HCT116 (cell line): Measurements from ENCODE around the gene DPM2. TPM values are rescaled to one million over a fixed set of nuclear protein-coding genes. Genes with fewer than 3 reads are reported as not detected.

Experiments used
- ATAC-seq: fragments of 200-7000 bp; cut with Tn5 transposase; 2 replicates; pipeline ENCODE4 v1.9.1; 2020; ENCODE audit warnings: mild to moderate bottlenecking, moderate library complexity
- BruUV-seq: library from RNA; stranded (reverse); fragments of 400-500 nt; replicated peaks from 2 replicates; lab custom pipeline; 2021; lab: Mats Ljungman, UMichigan
- CTCF ChIA-PET: fragments of 300-600 bp; sonication (Branson Sonifier 250); formaldehyde crosslinking; loops from one replicate; lab custom pipeline; 2021; ENCODE audit warnings: antibody characterized with exemption; lab: Charles Lee
- POLR2A ChIA-PET: fragments of 300-600, 350-600 bp; sonication (Branson Sonifier 250); formaldehyde crosslinking; loops from one replicate; lab custom pipeline; 2021; ENCODE audit warnings: antibody characterized with exemption; lab: Charles Lee
- RAD21 ChIA-PET, 2 experiments: fragments of 300-600 bp; sonication (Branson Sonifier 250); formaldehyde crosslinking; loops; one replicate each; lab custom pipeline; 2023; ENCODE audit warnings: low total read pairs in 2 of 2; ENCODE audit not compliant: uncharacterized antibody in 2 of 2, unreplicated experiment in 2 of 2, low non-redundant PET in 1 of 2; lab: Charles Lee
- DNase-seq: peaks from one replicate; pipeline ENCODE4 v3.0.0-alpha.2; 2010; ENCODE audit warnings: low read depth, low spot score
- H2AFZ ChIP-seq: fragments of 200-600 bp; shearing (Covaris generic), sonication (generic); 2 replicates; pipeline ENCODE4 v1.6.1; 2017; ENCODE audit warnings: low read depth, mixed run types, mixed read lengths, antibody characterized with exemption, low read length; ENCODE audit not compliant: poor library complexity, severe bottlenecking
- H3K27ac ChIP-seq: 2 replicates; pipeline ENCODE4 v1.5.1; 2012; ENCODE audit warnings: low read depth, low read length
- H3K27me3 ChIP-seq: fragments of 200-600 bp; sonication (generic); 2 replicates; pipeline ENCODE4 v1.6.1; 2016; ENCODE audit warnings: mixed run types, low read length, mixed read lengths; ENCODE audit not compliant: insufficient read depth
- H3K36me3 ChIP-seq, 2 experiments: fragments of 200-500 bp in 1 of 2; fragments of 200-600 bp in 1 of 2; sonication (Bioruptor generic) in 1 of 2; sonication (generic) in 1 of 2; 2 replicates each; pipeline versions ENCODE4 v1.5.1 to v1.6.1; 2014 to 2016; ENCODE audit warnings: low read length in 2 of 2, inconsistent platforms in 1 of 2, mixed read lengths in 1 of 2, mixed run types in 1 of 2; ENCODE audit not compliant: insufficient read depth in 2 of 2, control insufficient read depth in 1 of 2
- H3K4me1 ChIP-seq, 2 experiments: fragments of 200-600 bp in 1 of 2; sonication (generic) in 1 of 2; 2 replicates each; pipeline versions ENCODE4 v1.5.1 to v1.6.1; 2012 to 2017; ENCODE audit warnings: low read length in 2 of 2, inconsistent platforms in 1 of 2, mild to moderate bottlenecking in 1 of 2, mixed read lengths in 1 of 2, mixed run types in 1 of 2, moderate library complexity in 1 of 2; ENCODE audit not compliant: insufficient read depth in 2 of 2, control insufficient read depth in 1 of 2
- H3K4me2 ChIP-seq: fragments of 200-600 bp; sonication (generic); 2 replicates; pipeline ENCODE4 v1.6.1; 2017; ENCODE audit warnings: mixed run types, low read length, mixed read lengths
- H3K4me3 ChIP-seq, 2 experiments: fragments of 200-600 bp in 1 of 2; sonication (generic) in 1 of 2; replicated peaks in 1 of 2; 2 replicates each; pipeline ENCODE4 v1.5.1; 2011 to 2016; ENCODE audit warnings: low read length in 2 of 2, control low read depth in 1 of 2, low read depth in 1 of 2, mild to moderate bottlenecking in 1 of 2, mixed read lengths in 1 of 2, mixed run types in 1 of 2
- H3K79me2 ChIP-seq: fragments of 200-600 bp; sonication (generic); 2 replicates; pipeline ENCODE4 v1.6.1; 2017; ENCODE audit warnings: mild to moderate bottlenecking, mixed run types, low read length, moderate library complexity, mixed read lengths; ENCODE audit not compliant: insufficient read depth
- H3K9ac ChIP-seq: fragments of 200-600 bp; sonication (generic); 2 replicates; pipeline ENCODE4 v1.6.1; 2016; ENCODE audit warnings: low read length, mixed read lengths
- H3K9me2 ChIP-seq: fragments of 200-600 bp; sonication (generic), shearing (Covaris generic); 2 replicates; pipeline ENCODE4 v1.6.1; 2017; ENCODE audit warnings: mixed run types, mild to moderate bottlenecking, moderate library complexity; ENCODE audit not compliant: insufficient read depth
- H3K9me3 ChIP-seq, 2 experiments: fragments of 200-500 bp in 1 of 2; fragments of 200-600 bp in 1 of 2; sonication (Bioruptor generic) in 1 of 2; sonication (generic) in 1 of 2; 2 replicates each; pipeline ENCODE4 v1.6.1; 2014 to 2017; ENCODE audit warnings: low read length in 2 of 2, mixed read lengths in 2 of 2, inconsistent platforms in 1 of 2, low read depth in 1 of 2, mild to moderate bottlenecking in 1 of 2, mixed run types in 1 of 2, moderate library complexity in 1 of 2; ENCODE audit not compliant: control insufficient read depth in 1 of 2, insufficient read depth in 1 of 2
- H4K20me1 ChIP-seq: fragments of 200-600 bp; sonication (generic), shearing (Covaris generic); 2 replicates; pipeline ENCODE4 v1.6.1; 2017; ENCODE audit warnings: mixed run types, mild to moderate bottlenecking, moderate library complexity; ENCODE audit not compliant: insufficient read depth
- ATF3 ChIP-seq: IDR thresholded peaks from 2 replicates; pipeline ENCODE4 v1.6.1; 2012
- CBX3 ChIP-seq: IDR thresholded peaks from 2 replicates; pipeline ENCODE4 v1.6.1; 2012; ENCODE audit warnings: low read depth
- CEBPB ChIP-seq: IDR thresholded peaks from 2 replicates; pipeline ENCODE4 v1.6.1; 2012; ENCODE audit warnings: low read depth
- EGR1 ChIP-seq: IDR thresholded peaks from 2 replicates; pipeline ENCODE4 v1.6.1; 2012; ENCODE audit warnings: low read depth
- ELF1 ChIP-seq: IDR thresholded peaks from 2 replicates; pipeline ENCODE4 v1.6.1; 2012; ENCODE audit warnings: low read depth, borderline replicate concordance
- EZH2 ChIP-seq: fragments of 200-600 bp; sonication (generic); IDR thresholded peaks from 2 replicates; pipeline ENCODE4 v1.6.1; 2017; ENCODE audit warnings: antibody characterized with exemption, mixed run types
- EZH2phosphoT487 ChIP-seq: fragments of 200-600 bp; IDR thresholded peaks from 2 replicates; pipeline ENCODE4 v1.6.1; 2018; ENCODE audit warnings: antibody characterized with exemption, borderline replicate concordance
- FOSL1 ChIP-seq: IDR thresholded peaks from 2 replicates; pipeline ENCODE4 v1.6.1; 2012; ENCODE audit warnings: low read depth
- JUND ChIP-seq: IDR thresholded peaks from 2 replicates; pipeline ENCODE4 v1.6.1; 2012
- MAX ChIP-seq: IDR thresholded peaks from 2 replicates; pipeline ENCODE4 v1.6.1; 2012
- POLR2A ChIP-seq: IDR thresholded peaks from 2 replicates; pipeline ENCODE4 v1.7.0; 2011; ENCODE audit warnings: borderline replicate concordance; ENCODE audit not compliant: insufficient read depth, insufficient read length; ENCODE audit errors: extremely low read depth
- POLR2AphosphoS5 ChIP-seq: IDR thresholded peaks from 2 replicates; pipeline ENCODE4 v1.6.1; 2011; ENCODE audit warnings: mild to moderate bottlenecking, low read depth, low read length, moderate library complexity
- RAD21 ChIP-seq: IDR thresholded peaks from 2 replicates; pipeline ENCODE4 v1.6.1; 2012; ENCODE audit warnings: low read depth, mild to moderate bottlenecking
- SIN3A ChIP-seq: IDR thresholded peaks from 2 replicates; pipeline ENCODE4 v1.6.1; 2012; ENCODE audit warnings: low read depth
- SP1 ChIP-seq: IDR thresholded peaks from 2 replicates; pipeline ENCODE4 v1.6.1; 2012; ENCODE audit warnings: low read depth
- SRF ChIP-seq: IDR thresholded peaks from 2 replicates; pipeline ENCODE4 v1.6.1; 2012; ENCODE audit warnings: low read depth
- TCF7L2 ChIP-seq: IDR thresholded peaks from 2 replicates; pipeline ENCODE4 v1.7.0; 2011; ENCODE audit warnings: borderline replicate concordance, inconsistent platforms; ENCODE audit not compliant: insufficient read depth, insufficient read length; ENCODE audit errors: extremely low read depth
- YY1 ChIP-seq: IDR thresholded peaks from 2 replicates; pipeline ENCODE4 v1.6.1; 2011; ENCODE audit warnings: low read length, low read depth, moderate library complexity, mild to moderate bottlenecking; ENCODE audit not compliant: insufficient replicate concordance; ENCODE audit errors: extremely low read depth
- ZBTB33 ChIP-seq: IDR thresholded peaks from 2 replicates; pipeline ENCODE4 v1.6.1; 2011; ENCODE audit warnings: mild to moderate bottlenecking, low read length, moderate library complexity; ENCODE audit not compliant: insufficient replicate concordance; ENCODE audit errors: extremely low read depth
- ZFX ChIP-seq: fragments of 450-650 bp; IDR thresholded peaks from 2 replicates; pipeline ENCODE4 v1.6.1; 2017
- intact Hi-C: fragments of 100-400 bp; cut with micrococcal nuclease; formaldehyde crosslinking; loops from 2 replicates; pipeline ENCODE4 v1.10.0; 2022
- total RNA-seq: library from RNA; stranded (reverse); gene quantifications from one replicate; pipeline ENCODE4 v1.2.1, GENCODE V29; 2021; ENCODE audit not compliant: unreplicated experiment

Gene DPM2
- total RNA-seq, 1 experiment from 2014 or later = 54.6 TPM

- ATAC-seq (no peak), DNase-seq (no peak)
- POLR2A ChIA-PET = interaction anchor here (0.6 kb wide), 1 partner anchor 42 kb away, joined by 3 read pairs; no protein-coding TSS in a partner anchor
- Histone ChIP-seq H3K36me3 (no peaks in the 10 kb centered on the region; a peak in 2 of 4 replicates), H3K4me2 (peak overlapping the region; percentile 91; the same call in 1 of the 2 replicates), H3K4me1 (peaks cover 39 to 67% of the 10 kb centered on the region in 2 experiments), H3K9ac (no peak overlapping the region), H3K9me2 (no peaks in the 10 kb centered on the region), H3K27me3 (no peaks in the 10 kb centered on the region), H2AFZ (no peak overlapping the region), H3K9me3 (no peaks in the 10 kb centered on the region), H3K79me2 (peaks cover 37% of the 10 kb centered on the region), H3K27ac (peak overlapping the region; percentile 44; the same call in 1 of the 2 replicates), H3K4me3 (no peak overlapping the region), H4K20me1 (no peaks in the 10 kb centered on the region)
- BruUV-seq = no TSS peak
- intact Hi-C loops = no loop called here
- RAD21 ChIA-PET = no interaction called here
- CTCF ChIA-PET = interaction anchor here (1.3 to 2.4 kb wide), 2 partner anchors 9 to 183 kb away, joined by 4 to 7 read pairs; no protein-coding TSS in a partner anchor
- TF ChIP-seq YY1 (no peak), ELF1 (no peak), ZBTB33 (no peak), CBX3 (no peak), EZH2 (no peak), CEBPB (no peak), MAX (no peak), JUND (no peak), ZFX (no peak), EZH2phosphoT487 (no peak), FOSL1 (no peak), EGR1 (no peak), SP1 (no peak), SRF (no peak), ATF3 (no peak), SIN3A (no peak), RAD21 (no peak), POLR2A (no peak), POLR2AphosphoS5 (no peak), TCF7L2 (no peak)
Observed at GRCh38 chr9:127934986-127935385, 2.7 kb downstream of the DPM2 start.
